ENCODE data around the gene OR10C1. TPM values are rescaled to one million over a fixed set of nuclear protein-coding genes. Genes with fewer than 3 reads are reported as not detected.
"Not testable (repeated sequence)": the region's sequence is repeated elsewhere in the genome, so short reads cannot be mapped to it uniquely, and the experiment has no call there.

Gene OR10C1
- not detected for polyA plus RNA-seq (2012; ENCODE audit: low read depth, missing spikeins)

GRCh38 chr6:29439006-29439405 is at the start of gene OR10C1:
OR10C1 (plus strand) TSS chr6:29439306; CDS start chr6:29440016, 710 bp downstream.
- TF ChIP-seq SPI1 (IDR thresholded peaks at IDR 0.05; ENCODE audit: low read depth, low read length) (no peak), TAF1 (IDR thresholded peaks at IDR 0.05; ENCODE audit: low read depth, low read length) (no peak), POLR2AphosphoS5 (IDR thresholded peaks at IDR 0.05; ENCODE audit: low read depth, low read length) (no peak), POLR2A (IDR thresholded peaks at IDR 0.05; ENCODE audit: low read depth, low read length) (no peak), POU2F2 (IDR thresholded peaks at IDR 0.05; ENCODE audit: low read depth, low read length) (no peak), PAX5 (IDR thresholded peaks at IDR 0.05; ENCODE audit: insufficient read depth, low read length, severe bottlenecking) (no peak)
- FAIRE-seq, result no peak
- DNase-seq (ENCODE audit: insufficient read length, low spot score), result no peak

- TF ChIP-seq POLR2A (IDR thresholded peaks at IDR 0.05; ENCODE audit: low read depth, low read length), result no peak
- no peak for TF ChIP-seq TAF1 (IDR thresholded peaks at IDR 0.05; ENCODE audit: low read depth, low read length)
- TF ChIP-seq SPI1 (IDR thresholded peaks at IDR 0.05; ENCODE audit: low read depth, low read length), result no peak
- no peak for TF ChIP-seq POU2F2 (IDR thresholded peaks at IDR 0.05; ENCODE audit: low read depth, low read length)
- TF ChIP-seq POLR2AphosphoS5 (IDR thresholded peaks at IDR 0.05; ENCODE audit: low read depth, low read length), result no peak
- TF ChIP-seq PAX5 (IDR thresholded peaks at IDR 0.05; ENCODE audit: insufficient read depth, low read length, severe bottlenecking), result no peak
- no peak for DNase-seq (ENCODE audit: insufficient read length, low spot score)
- FAIRE-seq, result no peak
Measured at GRCh38 chr6:29395331-29395730, 43.8 kb upstream of the OR10C1 start, which contains the start of gene OR12D2. OR12D2 (plus strand) TSS chr6:29395631; CDS start chr6:29396700, 1,069 bp downstream.

- FAIRE-seq (no peak), DNase-seq (ENCODE audit: insufficient read length, low spot score) (no peak)
- no peak for TF ChIP-seq PAX5 (IDR thresholded peaks at IDR 0.05; ENCODE audit: insufficient read depth, low read length, severe bottlenecking)
- TF ChIP-seq TAF1 (IDR thresholded peaks at IDR 0.05; ENCODE audit: low read depth, low read length), result no peak
- no peak for TF ChIP-seq SPI1 (IDR thresholded peaks at IDR 0.05; ENCODE audit: low read depth, low read length)
- no peak for TF ChIP-seq POU2F2 (IDR thresholded peaks at IDR 0.05; ENCODE audit: low read depth, low read length)
- no peak for TF ChIP-seq POLR2AphosphoS5 (IDR thresholded peaks at IDR 0.05; ENCODE audit: low read depth, low read length)
- no peak for TF ChIP-seq POLR2A (IDR thresholded peaks at IDR 0.05; ENCODE audit: low read depth, low read length)
Measured at GRCh38 chr6:29399525-29399924, 39.6 kb upstream of the OR10C1 start.

- FAIRE-seq, result no peak
- no peak for TF ChIP-seq POLR2AphosphoS5 (IDR thresholded peaks at IDR 0.05; ENCODE audit: low read depth, low read length)
- TF ChIP-seq PAX5 (IDR thresholded peaks at IDR 0.05; ENCODE audit: insufficient read depth, low read length, severe bottlenecking), result no peak
- TF ChIP-seq TAF1 (IDR thresholded peaks at IDR 0.05; ENCODE audit: low read depth, low read length), result no peak
- no peak for TF ChIP-seq POU2F2 (IDR thresholded peaks at IDR 0.05; ENCODE audit: low read depth, low read length)
- no peak for TF ChIP-seq POLR2A (IDR thresholded peaks at IDR 0.05; ENCODE audit: low read depth, low read length)
- no peak for DNase-seq (ENCODE audit: insufficient read length, low spot score)
Measured at GRCh38 chr6:29403801-29404200, 35.3 kb upstream of the OR10C1 start.

- no peak for FAIRE-seq
- DNase-seq (ENCODE audit: insufficient read length, low spot score), result no peak
- TF ChIP-seq SPI1 (IDR thresholded peaks at IDR 0.05; ENCODE audit: low read depth, low read length) (no peak), TAF1 (IDR thresholded peaks at IDR 0.05; ENCODE audit: low read depth, low read length) (no peak), PAX5 (IDR thresholded peaks at IDR 0.05; ENCODE audit: insufficient read depth, low read length, severe bottlenecking) (no peak), POLR2A (IDR thresholded peaks at IDR 0.05; ENCODE audit: low read depth, low read length) (no peak), POU2F2 (IDR thresholded peaks at IDR 0.05; ENCODE audit: low read depth, low read length) (no peak), POLR2AphosphoS5 (IDR thresholded peaks at IDR 0.05; ENCODE audit: low read depth, low read length) (no peak)
Measured at GRCh38 chr6:29414588-29414987, 24.5 kb upstream of the OR10C1 start, which contains the start of gene OR12D1. OR12D1 (plus strand) TSS chr6:29414928.

- FAIRE-seq (no peak), DNase-seq (ENCODE audit: insufficient read length, low spot score) (no peak)
- TF ChIP-seq TAF1 (IDR thresholded peaks at IDR 0.05; ENCODE audit: low read depth, low read length) (no peak), SPI1 (IDR thresholded peaks at IDR 0.05; ENCODE audit: low read depth, low read length) (no peak), POLR2AphosphoS5 (IDR thresholded peaks at IDR 0.05; ENCODE audit: low read depth, low read length) (no peak), PAX5 (IDR thresholded peaks at IDR 0.05; ENCODE audit: insufficient read depth, low read length, severe bottlenecking) (no peak)
Measured at GRCh38 chr6:29419516-29419915, 19.6 kb upstream of the OR10C1 start.

GRCh38 chr6:29424168-29424567 is 14.9 kb upstream of the OR10C1 start:
- FAIRE-seq, result no peak
- TF ChIP-seq POLR2A (IDR thresholded peaks at IDR 0.05; ENCODE audit: low read depth, low read length), result no peak
- DNase-seq (ENCODE audit: insufficient read length, low spot score), result no peak

- no peak for DNase-seq (ENCODE audit: insufficient read length, low spot score)
- no peak for FAIRE-seq
- no peak for TF ChIP-seq PAX5 (IDR thresholded peaks at IDR 0.05; ENCODE audit: insufficient read depth, low read length, severe bottlenecking)
- TF ChIP-seq SPI1 (IDR thresholded peaks at IDR 0.05; ENCODE audit: low read depth, low read length), result no peak
- no peak for TF ChIP-seq TAF1 (IDR thresholded peaks at IDR 0.05; ENCODE audit: low read depth, low read length)
- TF ChIP-seq POU2F2 (IDR thresholded peaks at IDR 0.05; ENCODE audit: low read depth, low read length), result no peak
Measured at GRCh38 chr6:29424575-29424974, 14.5 kb upstream of the OR10C1 start.

- TF ChIP-seq POU2F2 (IDR thresholded peaks at IDR 0.05; ENCODE audit: low read depth, low read length) (no peak), POLR2A (IDR thresholded peaks at IDR 0.05; ENCODE audit: low read depth, low read length) (no peak), TAF1 (IDR thresholded peaks at IDR 0.05; ENCODE audit: low read depth, low read length) (no peak), SPI1 (IDR thresholded peaks at IDR 0.05; ENCODE audit: low read depth, low read length) (no peak), PAX5 (IDR thresholded peaks at IDR 0.05; ENCODE audit: insufficient read depth, low read length, severe bottlenecking) (no peak), POLR2AphosphoS5 (IDR thresholded peaks at IDR 0.05; ENCODE audit: low read depth, low read length) (no peak)
- DNase-seq (ENCODE audit: insufficient read length, low spot score) (no peak), FAIRE-seq (no peak)
Measured at GRCh38 chr6:29425075-29425474, 14.0 kb upstream of the OR10C1 start.

- FAIRE-seq, result no peak
- TF ChIP-seq TAF1 (IDR thresholded peaks at IDR 0.05; ENCODE audit: low read depth, low read length) (no peak), SPI1 (IDR thresholded peaks at IDR 0.05; ENCODE audit: low read depth, low read length) (no peak), PAX5 (IDR thresholded peaks at IDR 0.05; ENCODE audit: insufficient read depth, low read length, severe bottlenecking) (no peak), POLR2AphosphoS5 (IDR thresholded peaks at IDR 0.05; ENCODE audit: low read depth, low read length) (no peak), POU2F2 (IDR thresholded peaks at IDR 0.05; ENCODE audit: low read depth, low read length) (no peak), POLR2A (IDR thresholded peaks at IDR 0.05; ENCODE audit: low read depth, low read length) (no peak)
- DNase-seq (ENCODE audit: insufficient read length, low spot score), result no peak
Measured at GRCh38 chr6:29426654-29427053, 12.5 kb upstream of the OR10C1 start.

GRCh38 chr6:29436730-29437129 is 2.4 kb upstream of the OR10C1 start:
- FAIRE-seq; DNase-seq (ENCODE audit: insufficient read length, low spot score): not testable (repeated sequence)

Measured in GM12891 (cell line).